A673 (cell line): ENCODE measurements around the gene MINK1. TPM values are rescaled to one million over a fixed set of nuclear protein-coding genes. Genes with fewer than 3 reads are reported as not detected.

Experiments
- BruUV-seq: library from RNA; stranded (reverse); fragments of 400-500 nt; replicated peaks from 2 replicates; lab custom pipeline; 2021; lab: Mats Ljungman, UMichigan
- CTCF ChIA-PET: fragments of 300-600 bp; sonication (Branson Sonifier 250); formaldehyde crosslinking; loops from one replicate; lab custom pipeline; 2022; ENCODE audit warnings: antibody characterized with exemption; lab: Charles Lee
- POLR2A ChIA-PET: fragments of 300-600 bp; sonication (Branson Sonifier 250); formaldehyde crosslinking; loops from one replicate; lab custom pipeline; 2022; ENCODE audit warnings: antibody characterized with exemption; ENCODE audit not compliant: low non-redundant PET; lab: Charles Lee
- DNase-seq: peaks from one replicate; pipeline ENCODE4 v3.0.0-alpha.2; 2015; ENCODE audit warnings: low spot score
- H3K27ac ChIP-seq: fragments of 200-600 bp; sonication (generic); 2 replicates; pipeline ENCODE4 v1.5.1; 2016; ENCODE audit warnings: mixed run types, low read depth, mild to moderate bottlenecking, mixed read lengths, antibody characterized with exemption, low read length; ENCODE audit not compliant: poor library complexity, severe bottlenecking
- H3K27me3 ChIP-seq: fragments of 200-600 bp; sonication (generic); replicated peaks from 2 replicates; pipeline ENCODE4 v1.6.1; 2017; ENCODE audit warnings: mixed run types, low read depth, mild to moderate bottlenecking, mixed read lengths, antibody characterized with exemption, low read length; ENCODE audit not compliant: insufficient read depth, poor library complexity
- H3K36me3 ChIP-seq: fragments of 200-600 bp; sonication (generic); 2 replicates; pipeline ENCODE4 v1.6.1; 2016; ENCODE audit warnings: mixed run types, mild to moderate bottlenecking, mixed read lengths, antibody characterized with exemption, low read length; ENCODE audit not compliant: insufficient read depth, poor library complexity, severe bottlenecking
- H3K4me1 ChIP-seq: fragments of 200-600 bp; sonication (generic); 2 replicates; pipeline ENCODE4 v1.6.1; 2017; ENCODE audit warnings: mixed run types, mild to moderate bottlenecking, mixed read lengths, antibody characterized with exemption, low read length; ENCODE audit not compliant: insufficient read depth, poor library complexity, severe bottlenecking
- H3K4me3 ChIP-seq: fragments of 200-600 bp; sonication (generic); 2 replicates; pipeline ENCODE4 v1.5.1; 2016; ENCODE audit warnings: low read depth, mixed run types, mild to moderate bottlenecking, mixed read lengths, low read length; ENCODE audit not compliant: poor library complexity, severe bottlenecking
- H3K9me3 ChIP-seq: fragments of 200-600 bp; sonication (generic); 2 replicates; pipeline ENCODE4 v1.6.1; 2016; ENCODE audit warnings: mixed run types, low read depth, mild to moderate bottlenecking, mixed read lengths, antibody characterized with exemption, low read length; ENCODE audit not compliant: poor library complexity, severe bottlenecking
- CTCF ChIP-seq: fragments of 300-800, 200-600 bp; sonication (generic); conservative IDR thresholded peaks from 2 replicates; pipeline ENCODE4 v1.5.1; 2017; ENCODE audit warnings: low read depth, mild to moderate bottlenecking, antibody characterized with exemption, low read length, moderate library complexity, mixed read lengths
- EZH2 ChIP-seq: fragments of 200-600 bp; sonication (generic); IDR thresholded peaks from 2 replicates; pipeline ENCODE4 v1.6.1; 2017; ENCODE audit warnings: borderline replicate concordance, low read depth, mild to moderate bottlenecking, mixed read lengths, antibody characterized with exemption, low read length; ENCODE audit not compliant: poor library complexity, severe bottlenecking
- intact Hi-C: fragments of 100-400 bp; cut with micrococcal nuclease; formaldehyde crosslinking; loops from one replicate; pipeline ENCODE4 v1.10.0; 2022; ENCODE audit not compliant: unreplicated experiment
- total RNA-seq: library from RNA; stranded (reverse); gene quantifications from 2 replicates; pipeline ENCODE4 v1.2.3, GENCODE V29; 2021

MINK1 gene
- total RNA-seq, 1 experiment from 2014 or later: 67.7 TPM

- POLR2A ChIA-PET: no interaction called here
- no peak for TF ChIP-seq CTCF
- no peak for TF ChIP-seq EZH2
- CTCF ChIA-PET: no interaction called here
- H3K4me1 ChIP-seq: peaks cover 13% of the 10 kb centered on the region
- H3K27ac ChIP-seq: peak overlapping the region; percentile 89
- no TSS peak for BruUV-seq
- intact Hi-C loops: loop anchor here (5.0 kb wide), 1 partner anchor 168 kb away; the partner anchor contains the start of gene MED11
- DNase-seq: no peak
- H3K27me3 ChIP-seq: no peaks in the 10 kb centered on the region
- H3K9me3 ChIP-seq: no peaks in the 10 kb centered on the region
- peaks cover 7% of the 10 kb centered on the region for H3K36me3 ChIP-seq
- H3K4me3 ChIP-seq: peak overlapping the region; percentile 52
Measured at GRCh38 chr17:4900231-4901107, 67.3 kb downstream of the MINK1 start.

- no peaks in the 10 kb centered on the region for H3K27me3 ChIP-seq
- no peaks in the 10 kb centered on the region for H3K9me3 ChIP-seq
- DNase-seq: no peak
- H3K4me3 ChIP-seq: no peak overlapping the region
- intact Hi-C loops: loop anchor here (5.0 kb wide), 1 partner anchor 169 kb away; the partner anchor contains the start of gene MED11
- H3K27ac ChIP-seq: no peak overlapping the region
- ChIA-PET CTCF (no interaction called here), POLR2A (no interaction called here)
- TF ChIP-seq EZH2 (no peak), CTCF (no peak)
- H3K4me1 ChIP-seq: peaks cover 13% of the 10 kb centered on the region
- H3K36me3 ChIP-seq: peaks cover 5% of the 10 kb centered on the region
- BruUV-seq: TSS peak; percentile 13
Measured at GRCh38 chr17:4901108-4901647, 68.0 kb downstream of the MINK1 start.

GRCh38 chr17:4901648-4902344, 68.7 kb downstream of the MINK1 start:
- intact Hi-C loops: loop anchor here (5.0 kb wide), 1 partner anchor 169 kb away; the partner anchor contains the start of gene MED11
- CTCF ChIA-PET: interaction anchor here (1.1 kb wide), 1 partner anchor 66 kb away, joined by 9 read pairs; the partner anchor contains the start of gene SPAG7
- H3K27ac ChIP-seq: no peak overlapping the region

More at GRCh38 chr17:4901648-4902344, 68.7 kb downstream of the MINK1 start:
- POLR2A ChIA-PET: no interaction called here
- H3K9me3 ChIP-seq: no peaks in the 10 kb centered on the region
- TF ChIP-seq EZH2 (no peak), CTCF (no peak)
- no TSS peak for BruUV-seq
- H3K36me3 ChIP-seq: no peaks in the 10 kb centered on the region
- DNase-seq: no peak
- no peaks in the 10 kb centered on the region for H3K27me3 ChIP-seq
- no peak overlapping the region for H3K4me3 ChIP-seq
- peaks cover 13% of the 10 kb centered on the region for H3K4me1 ChIP-seq
